Activated T-helper 17 cell treated with anti-CD3 and anti-CD28 coated beads, Interleukin-2, amount 50 U/mL, for 72 hours (primary cell): Measurements from ENCODE around the gene ADGRL3. TPM values are rescaled to one million over a fixed set of nuclear protein-coding genes. Genes with fewer than 3 reads are reported as not detected.

ENCODE experiments used
- ATAC-seq: fragments of 150-1000 bp; cut with Tn5 transposase; replicated peaks from 2 replicates; pipeline ENCODE4 v1.10.0; 2021; ENCODE audit warnings: mild to moderate bottlenecking, moderate library complexity
- H3K27ac Mint-ChIP-seq: one replicate; pipeline ENCODE4 v1.8.0; 2022; ENCODE audit warnings: mixed read lengths
- H3K27me3 Mint-ChIP-seq: one replicate; pipeline ENCODE4 v1.8.0; 2022; ENCODE audit warnings: mixed read lengths
- H3K36me3 Mint-ChIP-seq: one replicate; pipeline ENCODE4 v1.8.0; 2022; ENCODE audit warnings: low read depth, mild to moderate bottlenecking, mixed read lengths
- H3K4me1 Mint-ChIP-seq: one replicate; pipeline ENCODE4 v1.8.0; 2022; ENCODE audit warnings: mixed read lengths
- H3K4me3 Mint-ChIP-seq: one replicate; pipeline ENCODE4 v1.8.0; 2022; ENCODE audit warnings: mild to moderate bottlenecking, mixed read lengths
- H3K9me3 Mint-ChIP-seq: one replicate; pipeline ENCODE4 v1.8.0; 2022; ENCODE audit warnings: mixed read lengths
- total RNA-seq, 2 donors: library from RNA; stranded (reverse); gene quantifications; one replicate each; pipeline ENCODE4 v1.2.3, GENCODE V29; 2022

Gene ADGRL3
- total RNA-seq, 2 donors from 2014 or later = not detected

DNA sequence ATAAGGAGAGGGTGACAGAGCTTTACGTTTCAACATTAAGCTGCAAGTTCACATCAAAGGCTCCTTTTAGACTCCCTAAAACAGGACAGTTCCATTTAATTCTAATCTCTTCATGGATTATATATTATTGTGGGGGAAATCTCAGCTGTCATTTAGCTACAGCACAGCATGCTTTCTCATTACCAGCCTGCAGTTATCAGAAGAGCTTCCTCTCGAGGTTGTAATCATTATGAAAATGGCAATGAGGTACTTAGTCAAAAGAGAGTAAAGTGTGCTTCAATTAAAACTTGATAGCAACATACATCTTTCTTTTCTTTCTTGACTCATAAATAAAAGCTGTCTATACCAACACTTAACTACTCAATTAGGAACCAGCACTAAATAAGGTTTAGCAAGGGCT, 896.8 kb downstream of the ADGRL3 start:
- Mint-ChIP-seq H3K4me1 (no peaks in the 10 kb centered on the region), H3K9me3 (no peaks in the 10 kb centered on the region), H3K4me3 (no peak overlapping the region), H3K36me3 (no peaks in the 10 kb centered on the region), H3K27me3 (no peaks in the 10 kb centered on the region), H3K27ac (no peak overlapping the region)
- ATAC-seq = no peak

DNA sequence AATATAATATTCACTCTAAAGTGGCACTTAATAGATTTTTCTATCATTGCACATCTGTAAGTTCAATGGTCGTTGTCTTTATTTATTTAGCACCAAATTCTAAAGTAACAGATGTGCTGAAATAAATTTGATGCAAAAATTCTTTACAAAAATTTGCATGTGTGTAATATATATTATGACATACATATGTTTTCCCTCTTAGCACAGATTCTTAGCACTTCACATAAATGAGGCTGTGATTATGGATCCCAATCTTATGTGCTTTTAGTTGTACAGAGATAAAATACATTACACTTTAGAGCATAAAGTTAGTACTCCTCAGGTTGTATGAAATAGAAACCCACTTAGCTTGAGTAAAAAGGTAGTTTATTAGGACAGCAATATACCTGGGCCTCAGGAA, 915.1 kb downstream of the ADGRL3 start:
- Mint-ChIP-seq H3K36me3 (no peaks in the 10 kb centered on the region), H3K9me3 (no peaks in the 10 kb centered on the region), H3K4me3 (no peak overlapping the region), H3K27me3 (no peaks in the 10 kb centered on the region), H3K4me1 (no peaks in the 10 kb centered on the region), H3K27ac (no peak overlapping the region)
- no peak for ATAC-seq

DNA sequence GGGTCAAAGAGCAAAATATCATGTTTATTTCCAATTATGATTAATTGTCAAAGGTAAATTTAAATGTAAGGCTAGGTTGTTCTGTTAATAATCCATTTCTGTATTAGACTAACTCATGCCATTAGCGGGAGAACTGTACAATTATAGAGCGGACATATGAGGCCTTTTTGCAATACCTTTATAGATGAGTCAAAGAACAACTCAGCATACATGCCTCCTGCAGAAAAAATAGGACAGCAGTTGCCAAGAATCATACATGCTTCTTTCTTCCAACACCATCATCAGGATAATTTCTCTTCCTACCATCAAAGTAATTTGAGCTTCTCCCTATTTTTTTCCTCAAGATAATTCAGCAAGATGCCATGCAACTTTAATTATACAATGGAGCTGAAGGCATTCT, 917.8 kb downstream of the ADGRL3 start:
- H3K27ac Mint-ChIP-seq = no peak overlapping the region
- H3K4me3 Mint-ChIP-seq = no peak overlapping the region
- H3K27me3 Mint-ChIP-seq = no peaks in the 10 kb centered on the region
- peaks cover 4% of the 10 kb centered on the region for H3K9me3 Mint-ChIP-seq
- no peak for ATAC-seq
- H3K4me1 Mint-ChIP-seq = no peaks in the 10 kb centered on the region
- no peaks in the 10 kb centered on the region for H3K36me3 Mint-ChIP-seq

DNA sequence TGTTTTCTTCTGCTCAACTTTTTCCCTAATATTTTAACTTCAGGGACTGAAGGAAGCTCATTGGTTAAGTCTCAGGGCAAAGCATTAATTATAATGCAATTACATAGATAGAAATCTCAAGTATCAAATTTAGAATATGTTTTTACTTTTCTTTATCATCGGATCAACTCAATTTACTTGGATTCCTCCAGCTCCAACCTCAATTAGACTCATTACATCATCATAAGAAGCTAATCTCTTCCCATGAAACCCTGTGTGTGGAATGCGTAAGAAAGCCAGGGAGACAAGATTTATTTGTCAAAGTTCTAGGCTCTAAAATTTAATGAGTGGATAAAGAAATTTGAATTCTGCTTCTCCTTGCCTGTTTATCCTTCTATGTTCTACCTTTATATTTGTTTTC, 918.4 kb downstream of the ADGRL3 start:
- no peak for ATAC-seq
- H3K27ac Mint-ChIP-seq = no peak overlapping the region
- no peaks in the 10 kb centered on the region for H3K4me1 Mint-ChIP-seq
- H3K4me3 Mint-ChIP-seq = no peak overlapping the region
- no peaks in the 10 kb centered on the region for H3K36me3 Mint-ChIP-seq
- H3K27me3 Mint-ChIP-seq = no peaks in the 10 kb centered on the region
- peaks cover 6% of the 10 kb centered on the region for H3K9me3 Mint-ChIP-seq

DNA sequence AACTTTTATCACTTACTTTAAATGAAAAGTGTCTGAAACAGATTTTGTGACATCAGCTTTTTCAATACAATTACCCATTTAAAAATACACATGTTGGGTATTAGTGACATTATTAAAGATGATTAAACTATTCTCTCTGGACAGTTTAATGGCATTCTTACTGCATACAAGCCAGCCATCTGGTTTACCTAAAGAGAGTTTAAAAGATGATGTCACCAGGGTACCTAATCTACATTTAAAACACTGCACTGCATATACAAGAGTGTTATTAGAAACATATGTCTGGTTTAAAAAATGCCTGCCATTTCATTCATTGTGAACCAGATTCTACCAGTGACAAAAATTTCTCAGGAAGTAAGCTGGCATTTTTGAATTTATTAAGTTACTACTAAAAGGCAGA, 919.1 kb downstream of the ADGRL3 start:
- no peaks in the 10 kb centered on the region for H3K36me3 Mint-ChIP-seq
- H3K27me3 Mint-ChIP-seq = no peaks in the 10 kb centered on the region
- no peak overlapping the region for H3K27ac Mint-ChIP-seq
- H3K4me1 Mint-ChIP-seq = no peaks in the 10 kb centered on the region
- H3K9me3 Mint-ChIP-seq = peaks cover 7% of the 10 kb centered on the region
- H3K4me3 Mint-ChIP-seq = no peak overlapping the region
- ATAC-seq = no peak

DNA sequence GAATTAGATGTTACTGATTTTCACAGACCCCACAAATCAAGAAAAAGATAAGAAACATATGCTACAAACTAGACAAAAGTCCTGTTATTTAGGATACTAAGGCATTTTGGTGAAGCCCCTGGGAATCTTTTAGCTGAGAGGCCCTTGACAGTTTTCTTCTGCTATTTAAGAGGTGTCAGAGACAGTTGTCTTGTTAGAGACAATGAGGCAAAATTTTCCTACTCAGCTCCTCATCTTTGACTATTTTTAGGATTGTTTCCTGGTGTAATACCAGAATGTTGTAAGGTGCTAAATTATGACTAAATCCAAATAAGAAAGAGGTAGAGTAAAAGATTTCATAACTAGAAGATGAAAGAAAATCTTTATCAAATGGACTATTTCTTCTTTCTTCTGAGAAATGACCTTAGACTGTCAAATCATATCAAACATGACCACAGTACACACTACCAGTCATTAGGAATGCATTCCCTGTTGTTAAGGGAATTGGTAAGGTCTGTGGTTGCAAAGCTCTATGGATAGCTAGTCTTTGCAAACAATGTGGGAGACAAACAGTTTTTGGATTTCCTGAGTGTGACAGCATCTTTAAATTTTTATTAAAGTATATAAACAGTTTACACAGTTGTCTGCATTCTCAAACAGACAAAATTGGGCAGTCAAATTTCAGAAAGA, 926.1 kb downstream of the ADGRL3 start:
- H3K4me3 Mint-ChIP-seq = no peak overlapping the region
- H3K36me3 Mint-ChIP-seq = no peaks in the 10 kb centered on the region
- peaks cover 13% of the 10 kb centered on the region for H3K9me3 Mint-ChIP-seq
- H3K27me3 Mint-ChIP-seq = no peaks in the 10 kb centered on the region
- no peak overlapping the region for H3K27ac Mint-ChIP-seq
- no peak for ATAC-seq
- no peaks in the 10 kb centered on the region for H3K4me1 Mint-ChIP-seq
